HEK293 (cell line): ENCODE data around the gene RAB40C.

Experiments
- CTCF ChIA-PET: fragments of 350-600 bp; formaldehyde crosslinking; extraction: SDS; loops from one replicate; lab custom pipeline; 2021; ENCODE audit warnings: antibody characterized with exemption; lab: Yijun Ruan, JAX
- POLR2A ChIA-PET: fragments of 300-600 bp; formaldehyde crosslinking; extraction: SDS; loops from one replicate; lab custom pipeline; 2020; ENCODE audit warnings: antibody characterized with exemption, inconsistent platforms; lab: Yijun Ruan, JAX
- H3K27ac ChIP-seq: fragments of 200-500 bp; sonication (Bioruptor generic); 2 replicates; pipeline ENCODE4 v1.5.1; 2014; ENCODE audit warnings: low read depth, low read length, control low read depth, inconsistent platforms; ENCODE audit errors: extremely low read depth
- H3K36me3 ChIP-seq, 2 experiments: fragments of 200-500 bp in 1 of 2; sonication (Bioruptor generic) in 1 of 2; 1 replicate in 1 of 2; 2 replicates in 1 of 2; pipeline ENCODE4 v1.5.1; 2014 to 2017; ENCODE audit warnings: inconsistent platforms in 2 of 2, low read length in 2 of 2; ENCODE audit not compliant: control insufficient read depth in 2 of 2, insufficient read depth in 1 of 2
- H3K4me1 ChIP-seq: fragments of 200-500 bp; sonication (Bioruptor generic); 2 replicates; pipeline ENCODE4 v1.5.1; 2014; ENCODE audit warnings: mild to moderate bottlenecking, low read length, inconsistent platforms; ENCODE audit not compliant: control insufficient read depth, insufficient read depth
- H3K4me3 ChIP-seq: 2 replicates; pipeline ENCODE4 v1.5.1; 2011; ENCODE audit warnings: low read depth, mild to moderate bottlenecking, control low read depth, low read length, moderate library complexity
- H3K9me3 ChIP-seq: fragments of 200-500 bp; sonication (Bioruptor generic); 2 replicates; pipeline ENCODE4 v1.5.1; 2014; ENCODE audit warnings: low read depth, low read length, inconsistent platforms; ENCODE audit not compliant: control insufficient read depth, insufficient read depth
- BCL11A ChIP-seq: fragments of 450-650 bp; formaldehyde crosslinking; IDR thresholded peaks from 2 replicates; pipeline ENCODE4 v1.5.1; 2016; ENCODE audit warnings: low read depth, missing biosample characterization, missing genetic modification characterization
- FEZF1 ChIP-seq: fragments of 450-650 bp; formaldehyde crosslinking; IDR thresholded peaks from 2 replicates; pipeline ENCODE4 v1.5.1; 2016; ENCODE audit warnings: missing biosample characterization, missing genetic modification characterization
- GLIS2 ChIP-seq: fragments of 450-650 bp; formaldehyde crosslinking; IDR thresholded peaks from 2 replicates; pipeline ENCODE4 v1.5.1; 2016; ENCODE audit warnings: missing biosample characterization, missing genetic modification characterization
- KLF7 ChIP-seq: fragments of 450-650 bp; formaldehyde crosslinking; IDR thresholded peaks from 2 replicates; pipeline ENCODE4 v1.5.1; 2016; ENCODE audit warnings: missing biosample characterization, missing genetic modification characterization, borderline replicate concordance
- SETDB1 ChIP-seq: IDR thresholded peaks from one replicate; pipeline ENCODE4 v1.6.1; 2017; ENCODE audit warnings: mild to moderate bottlenecking, low read length, moderate library complexity, mixed read lengths; ENCODE audit not compliant: insufficient read length
- TCF7L2 ChIP-seq: IDR thresholded peaks from 2 replicates; pipeline ENCODE4 v1.6.1; 2011; ENCODE audit warnings: low read depth, mild to moderate bottlenecking, inconsistent platforms, low read length, moderate library complexity, borderline replicate concordance
- WT1 ChIP-seq: fragments of 450-650 bp; formaldehyde crosslinking; IDR thresholded peaks from 2 replicates; pipeline ENCODE4 v1.5.1; 2016; ENCODE audit warnings: missing biosample characterization, missing genetic modification characterization
- ZBTB20 ChIP-seq: fragments of 450-650 bp; formaldehyde crosslinking; IDR thresholded peaks from 2 replicates; pipeline ENCODE4 v1.5.1; 2016; ENCODE audit warnings: missing biosample characterization, missing genetic modification characterization
- ZIC2 ChIP-seq: fragments of 450-650 bp; formaldehyde crosslinking; IDR thresholded peaks from 2 replicates; pipeline ENCODE4 v1.5.1; 2016; ENCODE audit warnings: missing biosample characterization, missing genetic modification characterization
- ZNF366 ChIP-seq: fragments of 450-650 bp; formaldehyde crosslinking; conservative IDR thresholded peaks from 2 replicates; pipeline ENCODE4 v1.5.1; 2016; ENCODE audit warnings: missing biosample characterization, missing genetic modification characterization
- ZNF600 ChIP-seq: fragments of 450-650 bp; formaldehyde crosslinking; IDR thresholded peaks from 2 replicates; pipeline ENCODE4 v1.5.1; 2016; ENCODE audit warnings: missing biosample characterization, missing genetic modification characterization
- TF ChIP-seq, protein P1 (sequence below): fragments of 450-650 bp; formaldehyde crosslinking; IDR thresholded peaks from 2 replicates; pipeline ENCODE4 v1.5.1; 2017; ENCODE audit warnings: missing biosample characterization, missing genetic modification characterization
- TF ChIP-seq, protein P2 (sequence below): fragments of 450-650 bp; formaldehyde crosslinking; IDR thresholded peaks from 2 replicates; pipeline ENCODE4 v1.5.1; 2016; ENCODE audit warnings: missing biosample characterization, missing genetic modification characterization

The RAB40C gene

DNA sequence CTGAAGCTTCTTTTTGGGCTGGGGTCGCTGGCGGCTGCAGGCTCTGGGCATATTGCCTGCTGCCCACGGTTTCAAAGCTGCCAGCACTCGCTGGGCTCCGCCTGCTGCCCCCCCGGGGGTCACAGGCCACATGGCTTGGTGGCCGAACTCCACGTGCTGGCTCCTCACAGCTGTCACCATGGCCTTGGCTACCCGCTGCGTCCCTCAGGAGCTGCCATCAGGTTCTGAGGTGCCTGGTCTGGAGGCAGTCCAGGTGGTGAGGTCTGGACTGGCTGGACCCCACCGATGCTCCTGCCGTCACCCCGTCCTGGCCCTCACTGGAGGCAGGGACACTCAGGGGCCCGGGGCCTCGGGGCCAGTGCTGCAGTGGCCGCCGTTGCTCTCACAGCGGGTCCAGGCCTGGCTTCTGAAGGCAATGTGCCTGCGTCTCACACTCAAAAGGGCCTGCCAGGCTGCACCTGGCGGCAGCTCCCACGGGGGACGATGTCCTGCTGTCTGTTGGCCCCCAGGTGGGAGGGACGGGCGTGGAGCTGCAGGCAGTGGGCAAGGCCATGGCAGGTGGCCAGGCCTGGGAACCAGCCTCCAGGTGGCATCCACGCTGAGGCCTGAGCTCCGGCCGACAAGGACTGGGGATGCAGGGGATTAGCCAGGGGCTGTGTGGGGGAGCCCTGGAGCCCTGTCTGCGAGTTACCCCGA lies 49.1 kb upstream of the RAB40C start:
- Histone ChIP-seq H3K36me3 (peaks cover 0 to 46% of the 10 kb centered on the region in 2 experiments; a peak in 2 of 3 replicates), H3K27ac (no peak overlapping the region), H3K4me1 (no peaks in the 10 kb centered on the region), H3K9me3 (no peaks in the 10 kb centered on the region), H3K4me3 (no peak overlapping the region)
- TF ChIP-seq BCL11A (tag by site-specific recombination), result no peak
- no peak for TF ChIP-seq FEZF1 (tag by site-specific recombination)
- TF ChIP-seq TCF7L2, result no peak
- TF ChIP-seq, protein P1, sequence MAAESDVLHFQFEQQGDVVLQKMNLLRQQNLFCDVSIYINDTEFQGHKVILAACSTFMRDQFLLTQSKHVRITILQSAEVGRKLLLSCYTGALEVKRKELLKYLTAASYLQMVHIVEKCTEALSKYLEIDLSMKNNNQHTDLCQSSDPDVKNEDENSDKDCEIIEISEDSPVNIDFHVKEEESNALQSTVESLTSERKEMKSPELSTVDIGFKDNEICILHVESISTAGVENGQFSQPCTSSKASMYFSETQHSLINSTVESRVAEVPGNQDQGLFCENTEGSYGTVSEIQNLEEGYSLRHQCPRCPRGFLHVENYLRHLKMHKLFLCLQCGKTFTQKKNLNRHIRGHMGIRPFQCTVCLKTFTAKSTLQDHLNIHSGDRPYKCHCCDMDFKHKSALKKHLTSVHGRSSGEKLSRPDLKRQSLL (tag by site-specific recombination), result no peak
- no peak for TF ChIP-seq ZNF600
- TF ChIP-seq SETDB1, result no peak
- POLR2A ChIA-PET, result no interaction called here
- CTCF ChIA-PET, result interaction anchor here (0.6 kb wide), 1 partner anchor 14 kb away, joined by 3 read pairs; no protein-coding TSS in a partner anchor

DNA sequence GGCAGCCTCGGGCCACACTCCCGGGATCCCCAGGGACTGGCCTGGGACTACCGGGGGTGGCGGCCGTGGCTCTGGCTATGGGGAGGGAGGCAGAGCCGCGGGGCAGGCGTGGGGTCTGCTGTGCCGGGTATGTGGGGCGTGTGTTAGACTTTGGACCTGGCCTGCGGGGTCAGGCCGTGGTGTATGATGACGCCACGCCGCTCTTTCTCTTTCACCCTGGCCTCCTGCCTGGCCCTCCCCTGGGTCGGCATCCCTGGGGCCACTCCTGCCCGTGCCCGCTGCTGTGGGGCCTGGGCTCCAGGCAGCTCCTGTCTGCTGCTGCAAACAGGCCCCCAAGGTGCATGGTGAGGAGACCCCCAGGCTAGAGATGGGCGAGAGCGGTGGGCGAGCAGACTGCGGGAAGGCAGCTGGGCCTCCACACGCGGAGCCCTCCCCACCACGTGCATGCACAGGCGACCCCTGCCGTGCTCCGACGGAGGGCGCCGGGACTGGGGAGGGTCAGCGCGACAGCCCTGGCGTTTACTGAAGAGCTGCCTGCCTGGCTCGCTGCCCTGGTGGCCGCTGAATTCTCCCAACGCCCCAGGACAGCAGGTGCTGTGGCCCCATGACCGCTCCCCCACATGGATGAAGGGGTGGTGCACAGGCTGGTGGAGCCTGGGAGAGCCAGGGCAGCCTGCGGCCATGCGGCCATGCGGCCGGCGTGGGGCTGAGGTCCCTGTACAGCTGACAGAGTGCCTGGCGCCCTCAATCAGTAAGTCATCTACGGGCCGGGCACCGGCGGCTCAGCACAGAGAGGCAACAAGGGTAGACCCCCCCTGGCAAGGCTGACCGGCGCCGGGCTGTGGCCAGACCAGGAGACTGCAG lies 46.3 kb upstream of the RAB40C start:
- H3K4me3 ChIP-seq, result no peak overlapping the region
- no peaks in the 10 kb centered on the region for H3K4me1 ChIP-seq
- ChIA-PET POLR2A (interaction anchor here (0.5 to 0.9 kb wide), 2 partner anchors 15 to 44 kb away, joined by 3 to 5 read pairs; no protein-coding TSS in a partner anchor), CTCF (no interaction called here)
- peaks cover 0 to 32% of the 10 kb centered on the region in 2 experiments; a peak in 2 of 3 replicates for H3K36me3 ChIP-seq
- peak; percentile 29; the same call in 1 of the 2 replicates for TF ChIP-seq GLIS2 (tag by site-specific recombination)
- no peak for TF ChIP-seq ZNF366 (tag by site-specific recombination)
- TF ChIP-seq ZIC2 (tag by site-specific recombination), result peak; percentile 12; the same call in 1 of the 2 replicates
- TF ChIP-seq, protein P2, sequence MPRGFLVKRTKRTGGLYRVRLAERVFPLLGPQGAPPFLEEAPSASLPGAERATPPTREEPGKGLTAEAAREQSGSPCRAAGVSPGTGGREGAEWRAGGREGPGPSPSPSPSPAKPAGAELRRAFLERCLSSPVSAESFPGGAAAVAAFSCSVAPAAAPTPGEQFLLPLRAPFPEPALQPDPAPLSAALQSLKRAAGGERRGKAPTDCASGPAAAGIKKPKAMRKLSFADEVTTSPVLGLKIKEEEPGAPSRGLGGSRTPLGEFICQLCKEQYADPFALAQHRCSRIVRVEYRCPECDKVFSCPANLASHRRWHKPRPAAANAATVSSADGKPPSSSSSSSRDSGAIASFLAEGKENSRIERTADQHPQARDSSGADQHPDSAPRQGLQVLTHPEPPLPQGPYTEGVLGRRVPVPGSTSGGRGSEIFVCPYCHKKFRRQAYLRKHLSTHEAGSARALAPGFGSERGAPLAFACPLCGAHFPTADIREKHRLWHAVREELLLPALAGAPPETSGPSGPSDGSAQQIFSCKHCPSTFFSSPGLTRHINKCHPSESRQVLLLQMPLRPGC (tag by site-specific recombination), result no peak
- H3K27ac ChIP-seq, result no peak overlapping the region
- H3K9me3 ChIP-seq, result no peaks in the 10 kb centered on the region

DNA sequence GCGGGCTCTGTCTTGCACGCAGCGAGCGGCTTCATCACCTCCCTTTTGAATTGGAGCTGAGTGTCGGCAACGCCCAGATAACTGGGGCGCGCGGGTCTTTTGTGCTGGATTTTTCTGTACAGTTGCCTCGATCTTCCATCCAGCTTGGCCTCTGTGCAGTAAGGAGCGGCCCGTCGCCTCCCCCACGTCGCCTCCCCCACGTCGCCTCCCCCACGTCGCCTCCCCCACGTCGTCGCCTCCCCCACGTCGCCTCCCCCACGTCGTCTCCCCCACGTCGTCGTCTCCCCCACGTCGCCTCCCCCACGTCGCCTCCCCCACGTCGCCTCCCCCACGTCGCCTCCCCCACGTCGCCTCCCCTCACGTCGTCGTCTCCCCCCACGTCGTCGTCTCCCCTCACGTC lies 45.3 kb upstream of the RAB40C start:
- no peaks in the 10 kb centered on the region for H3K9me3 ChIP-seq
- ChIA-PET POLR2A (no interaction called here), CTCF (no interaction called here)
- no peak overlapping the region for H3K27ac ChIP-seq
- TF ChIP-seq WT1 (peak; percentile 69), ZBTB20 (no peak), KLF7 (tag by site-specific recombination) (no peak)
- H3K4me3 ChIP-seq, result no peak overlapping the region
- H3K36me3 ChIP-seq, result peaks cover 0 to 32% of the 10 kb centered on the region in 2 experiments; a peak in 2 of 3 replicates
- H3K4me1 ChIP-seq, result no peaks in the 10 kb centered on the region
